GM19099 (cell line): ENCODE results near the gene GCNT4.

Experiments
- POLR2A ChIP-seq: IDR thresholded peaks from 3 replicates; pipeline ENCODE4 v1.6.1; 2011; ENCODE audit warnings: low read depth; ENCODE audit not compliant: insufficient read length; ENCODE audit errors: extremely low read depth

Gene GCNT4

GRCh38 chr5:75054134-75054930 is 2.0 kb upstream of the GCNT4 start:
- TF ChIP-seq POLR2A: no peak

- no peak for TF ChIP-seq POLR2A
Observed at GRCh38 chr5:75053304-75054133, 1.2 kb upstream of the GCNT4 start.

GRCh38 chr5:75053054-75053303 is 621 bp upstream of the GCNT4 start:
- no peak for TF ChIP-seq POLR2A

GRCh38 chr5:75051217-75051751 is 1.1 kb downstream of the GCNT4 start:
- TF ChIP-seq POLR2A: no peak

- no peak for TF ChIP-seq POLR2A
Observed at GRCh38 chr5:75050415-75050814, 1.9 kb downstream of the GCNT4 start.

- no peak for TF ChIP-seq POLR2A
Observed at GRCh38 chr5:75049456-75050351, 2.7 kb downstream of the GCNT4 start.

GRCh38 chr5:75048457-75048953 is 3.9 kb downstream of the GCNT4 start:
- TF ChIP-seq POLR2A: no peak

- TF ChIP-seq POLR2A: no peak
Observed at GRCh38 chr5:75047356-75047755, 5.0 kb downstream of the GCNT4 start.

- no peak for TF ChIP-seq POLR2A
Observed at GRCh38 chr5:75046366-75047142, 5.8 kb downstream of the GCNT4 start.

- TF ChIP-seq POLR2A: no peak
Observed at GRCh38 chr5:75045071-75045470, 7.3 kb downstream of the GCNT4 start.

- TF ChIP-seq POLR2A: no peak
Observed at GRCh38 chr5:75044406-75044805, 8.0 kb downstream of the GCNT4 start.

- no peak for TF ChIP-seq POLR2A
Observed at GRCh38 chr5:75043633-75044264, 8.6 kb downstream of the GCNT4 start.

- TF ChIP-seq POLR2A: no peak
Observed at GRCh38 chr5:75042522-75042921, 9.8 kb downstream of the GCNT4 start.

- no peak for TF ChIP-seq POLR2A
Observed at GRCh38 chr5:75040973-75041372, 11.4 kb downstream of the GCNT4 start.
